ENCODE measurements around the gene ITPK1. TPM values are rescaled to one million over a fixed set of nuclear protein-coding genes. Genes with fewer than 3 reads are reported as not detected.

ITPK1 gene
- total RNA-seq, 1 experiment from 2014 or later: 133 TPM

DNA sequence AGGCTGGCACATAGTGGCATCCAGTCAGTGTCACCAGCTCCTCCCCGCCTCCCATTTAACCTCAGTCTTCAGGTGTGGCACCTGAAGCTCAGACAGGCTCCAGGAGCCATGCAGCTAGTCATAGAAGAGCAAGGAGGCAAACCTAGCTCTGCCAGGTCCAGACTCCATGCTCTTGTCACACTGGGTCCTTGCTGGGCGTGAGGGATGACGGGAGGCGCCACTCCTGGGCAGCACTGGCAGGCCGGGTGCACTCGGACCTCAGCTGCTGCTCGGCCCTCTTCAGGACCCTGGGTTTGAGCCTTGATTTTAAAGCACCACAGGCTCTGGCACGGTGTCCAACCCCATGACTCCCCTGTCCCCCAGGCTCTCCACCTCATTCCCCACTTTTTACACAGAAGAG is 24.1 kb downstream of the ITPK1 start:
- TF ChIP-seq CTCF (IDR thresholded peaks at IDR 0.05; ENCODE audit: unreplicated experiment): no peak
- Mint-ChIP-seq H3K4me1 (ENCODE audit: insufficient read depth, unreplicated experiment) (peaks cover 43% of the 10 kb centered on the region), H3K27ac (ENCODE audit: low read depth, unreplicated experiment) (peak overlapping the region; percentile 29), H3K9me3 (ENCODE audit: unreplicated experiment) (no peaks in the 10 kb centered on the region), H3K4me3 (ENCODE audit: unreplicated experiment) (no peak overlapping the region), H3K36me3 (ENCODE audit: insufficient read depth, unreplicated experiment) (peaks cover 19% of the 10 kb centered on the region), H3K27me3 (ENCODE audit: insufficient read depth, unreplicated experiment) (no peaks in the 10 kb centered on the region)
- intact Hi-C loops (cut with micrococcal nuclease): no loop called here
- no TSS peak for BruUV-seq (replicated peaks)
- POLR2A ChIA-PET: no interaction called here
- no peak for DNase-seq (ENCODE audit: unreplicated experiment)
- CTCF ChIA-PET: interaction anchor here (1.1 to 2.2 kb wide), 2 partner anchors 21 to 41 kb away, joined by 3 to 7 read pairs; no protein-coding TSS in a partner anchor

- no TSS peak for BruUV-seq (replicated peaks)
- no peak for TF ChIP-seq CTCF (IDR thresholded peaks at IDR 0.05; ENCODE audit: unreplicated experiment)
- H3K4me3 Mint-ChIP-seq (ENCODE audit: unreplicated experiment): no peak overlapping the region
- no peaks in the 10 kb centered on the region for H3K9me3 Mint-ChIP-seq (ENCODE audit: unreplicated experiment)
- H3K4me1 Mint-ChIP-seq (ENCODE audit: insufficient read depth, unreplicated experiment): peaks cover 50% of the 10 kb centered on the region
- intact Hi-C loops (cut with micrococcal nuclease): no loop called here
- peaks cover 18% of the 10 kb centered on the region for H3K36me3 Mint-ChIP-seq (ENCODE audit: insufficient read depth, unreplicated experiment)
- POLR2A ChIA-PET: no interaction called here
- no peak for DNase-seq (ENCODE audit: unreplicated experiment)
- H3K27ac Mint-ChIP-seq (ENCODE audit: low read depth, unreplicated experiment): peak overlapping the region; percentile 29
- H3K27me3 Mint-ChIP-seq (ENCODE audit: insufficient read depth, unreplicated experiment): no peaks in the 10 kb centered on the region
- CTCF ChIA-PET: interaction anchor here (0.9 to 2.2 kb wide), 3 partner anchors 14 to 42 kb away, joined by 3 to 7 read pairs (median 3); no protein-coding TSS in a partner anchor
Observed at GRCh38 chr14:93090826-93091555, 24.7 kb downstream of the ITPK1 start.

DNA sequence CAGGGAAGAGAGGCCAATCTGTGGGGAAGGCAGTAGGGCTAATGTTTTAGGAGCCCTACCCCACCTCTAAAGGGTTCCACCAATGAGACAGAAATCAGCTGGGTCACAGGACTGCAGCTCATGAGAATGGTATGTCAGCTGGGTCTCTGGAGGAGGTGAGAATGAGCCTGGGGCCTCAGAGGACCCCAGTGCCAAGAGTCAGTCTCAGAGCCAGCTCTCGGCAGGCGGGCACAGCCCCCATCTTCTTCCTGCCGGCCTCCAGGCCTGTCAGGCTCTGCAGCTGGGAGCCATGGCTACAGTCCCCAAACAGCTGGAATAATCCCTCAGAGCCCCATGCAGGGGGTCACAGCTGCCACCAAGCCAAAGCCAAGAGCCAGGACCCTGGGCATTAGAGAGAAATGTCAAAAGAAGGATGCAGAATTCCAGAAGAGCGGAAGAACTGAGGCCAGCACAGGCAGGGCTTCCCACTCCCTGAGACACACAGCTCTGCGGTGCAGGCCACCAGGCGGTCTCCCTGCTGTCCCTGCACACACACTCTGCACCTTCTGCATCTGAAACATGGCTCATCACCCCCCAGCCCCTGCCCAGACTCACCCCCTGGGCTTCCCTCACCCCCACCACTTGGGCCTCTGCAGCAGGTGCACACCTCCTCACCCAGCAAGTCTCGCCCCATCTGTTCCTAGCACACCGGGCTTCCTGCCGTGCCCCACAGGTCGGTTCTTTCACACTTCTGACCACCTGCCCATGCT is 26.0 kb downstream of the ITPK1 start:
- peaks cover 18% of the 10 kb centered on the region for H3K36me3 Mint-ChIP-seq (ENCODE audit: insufficient read depth, unreplicated experiment)
- no TSS peak for BruUV-seq (replicated peaks)
- H3K27ac Mint-ChIP-seq (ENCODE audit: low read depth, unreplicated experiment): peak overlapping the region; percentile 27
- peaks cover 57% of the 10 kb centered on the region for H3K4me1 Mint-ChIP-seq (ENCODE audit: insufficient read depth, unreplicated experiment)
- ChIA-PET CTCF (interaction anchor here (0.6 to 3.1 kb wide), 3 partner anchors 23 to 305 kb away, joined by 3 to 17 read pairs (median 7); no protein-coding TSS in a partner anchor), POLR2A (no interaction called here)
- H3K4me3 Mint-ChIP-seq (ENCODE audit: unreplicated experiment): no peak overlapping the region
- intact Hi-C loops (cut with micrococcal nuclease): no loop called here
- H3K27me3 Mint-ChIP-seq (ENCODE audit: insufficient read depth, unreplicated experiment): no peaks in the 10 kb centered on the region
- no peak for TF ChIP-seq CTCF (IDR thresholded peaks at IDR 0.05; ENCODE audit: unreplicated experiment)
- no peaks in the 10 kb centered on the region for H3K9me3 Mint-ChIP-seq (ENCODE audit: unreplicated experiment)
- DNase-seq (ENCODE audit: unreplicated experiment): no peak

DNA sequence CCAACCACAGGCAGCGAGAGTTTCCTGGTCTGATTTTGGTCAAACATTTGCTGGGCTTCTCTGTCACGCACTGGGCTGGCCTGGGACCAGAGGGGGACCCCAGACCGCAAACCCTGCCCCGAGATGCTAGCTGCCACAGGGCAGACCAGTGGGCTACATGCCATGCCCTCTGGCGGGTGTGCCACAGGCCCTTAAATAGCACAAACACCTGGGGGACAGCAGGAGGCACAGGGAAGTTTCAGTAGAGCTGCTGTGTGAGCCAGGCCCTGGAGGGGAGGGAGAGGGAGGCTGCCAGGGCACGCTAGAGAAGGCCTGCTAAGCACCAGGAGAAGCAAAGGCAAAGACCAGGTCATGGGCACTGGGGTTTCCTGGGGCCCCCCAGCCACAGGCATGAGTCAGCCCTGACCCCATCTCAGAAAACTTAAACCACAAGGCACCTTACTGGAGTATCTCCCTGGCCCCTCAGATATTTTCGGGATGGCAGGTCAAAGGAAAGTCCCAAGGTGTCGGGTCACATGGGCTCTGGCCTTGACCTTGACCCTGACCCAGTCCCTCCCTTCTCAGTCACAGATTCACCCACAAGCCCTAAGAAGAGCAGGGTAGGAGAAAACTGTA is 29.2 kb downstream of the ITPK1 start:
- Mint-ChIP-seq H3K36me3 (ENCODE audit: insufficient read depth, unreplicated experiment) (peaks cover 7% of the 10 kb centered on the region), H3K27ac (ENCODE audit: low read depth, unreplicated experiment) (peak overlapping the region; percentile 77), H3K27me3 (ENCODE audit: insufficient read depth, unreplicated experiment) (no peaks in the 10 kb centered on the region), H3K4me3 (ENCODE audit: unreplicated experiment) (no peak overlapping the region), H3K4me1 (ENCODE audit: insufficient read depth, unreplicated experiment) (peaks cover 39% of the 10 kb centered on the region), H3K9me3 (ENCODE audit: unreplicated experiment) (no peaks in the 10 kb centered on the region)
- no peak for DNase-seq (ENCODE audit: unreplicated experiment)
- POLR2A ChIA-PET: interaction anchor here (0.6 to 1.1 kb wide), 4 partner anchors 8 to 112 kb away, joined by 3 to 4 read pairs (median 3); no protein-coding TSS in a partner anchor
- BruUV-seq (replicated peaks): no TSS peak
- no peak for TF ChIP-seq CTCF (IDR thresholded peaks at IDR 0.05; ENCODE audit: unreplicated experiment)
- intact Hi-C loops (cut with micrococcal nuclease): no loop called here
- CTCF ChIA-PET: no interaction called here

Measured in MCF 10A (cell line).